ENCODE measurements around the gene USP9X. TPM values are rescaled to one million over a fixed set of nuclear protein-coding genes. Genes with fewer than 3 reads are reported as not detected.

The USP9X gene
- total and polyA plus RNA-seq, 2 donors (not counting 3 experiments of a cell fraction or from before 2014, with no cell fraction given): 13.7 to 66.8 TPM

GRCh38 chrX:41241962-41242361 lies 156.7 kb downstream of the USP9X start:
- POLR2A ChIA-PET: no interaction called here

More at GRCh38 chrX:41241962-41242361, 156.7 kb downstream of the USP9X start:
- Histone ChIP-seq H3K9me1 (replicated peaks; ENCODE audit: control insufficient read depth, extremely low read depth, insufficient read depth, low read length) (no peaks in the 10 kb centered on the region), H3K4me2 (ENCODE audit: insufficient read depth, low read length) (no peak overlapping the region), H3K4me1 (ENCODE audit: control insufficient read depth, extremely low read depth, insufficient read depth, low read length) (peaks cover 8% of the 10 kb centered on the region), H3K36me3 (ENCODE audit: control insufficient read depth in 2 of 2, extremely low read depth in 1 of 2, insufficient read depth in 2 of 2, low read length in 2 of 2) (no peaks in the 10 kb centered on the region), H3K27ac (ENCODE audit: insufficient read depth, low read depth, low read length) (no peak overlapping the region), H3K9me3 (replicated peaks; ENCODE audit: control insufficient read depth, insufficient read depth, low read length) (no peaks in the 10 kb centered on the region), H2AFZ (ENCODE audit: low read depth, low read length) (no peak overlapping the region), H4K20me1 (replicated peaks; ENCODE audit: control insufficient read depth, extremely low read depth, insufficient read depth, low read length) (no peaks in the 10 kb centered on the region), H3K79me2 (ENCODE audit: control insufficient read depth, insufficient read depth, low read length) (no peaks in the 10 kb centered on the region), H3K27me3 (ENCODE audit: control insufficient read depth in 2 of 2, insufficient read depth in 2 of 2, low read length in 2 of 2) (no peaks in the 10 kb centered on the region), H3K4me3 (replicated peaks in 1 of 3; ENCODE audit: insufficient read depth in 1 of 3, low read depth in 1 of 3, low read length in 3 of 3) (no peak overlapping the region), H3K9ac (replicated peaks; ENCODE audit: extremely low read depth, insufficient read depth, low read length) (no peak overlapping the region)
- BruUV-seq (replicated peaks): no TSS peak
- FAIRE-seq (no peak), DNase-seq (ENCODE audit: low read depth, low spot score) (no peak)
- intact Hi-C loops (cut with micrococcal nuclease): no loop called here
- CTCF ChIA-PET: interaction anchor here (1.7 kb wide), 1 partner anchor 62 kb away, joined by 4 read pairs; no protein-coding TSS in a partner anchor
- dilution Hi-C loops (cut with MboI; ENCODE audit: extremely low pct_ligation_motif_present, low sequenced_read_pairs): no loop called here
- TF ChIP-seq JUN (IDR thresholded peaks at IDR 0.05; ENCODE audit: borderline replicate concordance, insufficient read depth, insufficient read length, low read depth) (no peak), POLR2AphosphoS5 (IDR thresholded peaks at IDR 0.05; ENCODE audit: insufficient read depth, low read depth, low read length) (no peak), EZH2 (IDR thresholded peaks at IDR 0.05; ENCODE audit: borderline replicate concordance, low read depth, low read length, severe bottlenecking) (no peak), POLR2A (IDR thresholded peaks at IDR 0.05; ENCODE audit: low read depth, low read length) (no peak), FOS (IDR thresholded peaks at IDR 0.05; ENCODE audit: borderline replicate concordance, insufficient read depth, low read length) (no peak), GATA2 (IDR thresholded peaks at IDR 0.05; ENCODE audit: insufficient read depth, insufficient read length, low read depth, low read length) (no peak), MYC (IDR thresholded peaks at IDR 0.05; ENCODE audit: low read depth, low read length) (no peak)
- TF ChIP-seq, protein P1, sequence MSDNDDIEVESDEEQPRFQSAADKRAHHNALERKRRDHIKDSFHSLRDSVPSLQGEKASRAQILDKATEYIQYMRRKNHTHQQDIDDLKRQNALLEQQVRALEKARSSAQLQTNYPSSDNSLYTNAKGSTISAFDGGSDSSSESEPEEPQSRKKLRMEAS (IDR thresholded peaks at IDR 0.05; ENCODE audit: insufficient read depth, insufficient read length): no peak
- TF ChIP-seq, protein P2, sequence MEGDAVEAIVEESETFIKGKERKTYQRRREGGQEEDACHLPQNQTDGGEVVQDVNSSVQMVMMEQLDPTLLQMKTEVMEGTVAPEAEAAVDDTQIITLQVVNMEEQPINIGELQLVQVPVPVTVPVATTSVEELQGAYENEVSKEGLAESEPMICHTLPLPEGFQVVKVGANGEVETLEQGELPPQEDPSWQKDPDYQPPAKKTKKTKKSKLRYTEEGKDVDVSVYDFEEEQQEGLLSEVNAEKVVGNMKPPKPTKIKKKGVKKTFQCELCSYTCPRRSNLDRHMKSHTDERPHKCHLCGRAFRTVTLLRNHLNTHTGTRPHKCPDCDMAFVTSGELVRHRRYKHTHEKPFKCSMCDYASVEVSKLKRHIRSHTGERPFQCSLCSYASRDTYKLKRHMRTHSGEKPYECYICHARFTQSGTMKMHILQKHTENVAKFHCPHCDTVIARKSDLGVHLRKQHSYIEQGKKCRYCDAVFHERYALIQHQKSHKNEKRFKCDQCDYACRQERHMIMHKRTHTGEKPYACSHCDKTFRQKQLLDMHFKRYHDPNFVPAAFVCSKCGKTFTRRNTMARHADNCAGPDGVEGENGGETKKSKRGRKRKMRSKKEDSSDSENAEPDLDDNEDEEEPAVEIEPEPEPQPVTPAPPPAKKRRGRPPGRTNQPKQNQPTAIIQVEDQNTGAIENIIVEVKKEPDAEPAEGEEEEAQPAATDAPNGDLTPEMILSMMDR (IDR thresholded peaks at IDR 0.05; ENCODE audit: extremely low read depth in 1 of 2, insufficient read depth in 1 of 2, low read depth in 1 of 2, low read length in 2 of 2): no peak
